ENCODE data around the gene RPL31. TPM values are rescaled to one million over a fixed set of nuclear protein-coding genes. Genes with fewer than 3 reads are reported as not detected.

RPL31 gene
- total and polyA plus RNA-seq, 2 donors from 2014 or later: 1,182 to 2,844 TPM

DNA sequence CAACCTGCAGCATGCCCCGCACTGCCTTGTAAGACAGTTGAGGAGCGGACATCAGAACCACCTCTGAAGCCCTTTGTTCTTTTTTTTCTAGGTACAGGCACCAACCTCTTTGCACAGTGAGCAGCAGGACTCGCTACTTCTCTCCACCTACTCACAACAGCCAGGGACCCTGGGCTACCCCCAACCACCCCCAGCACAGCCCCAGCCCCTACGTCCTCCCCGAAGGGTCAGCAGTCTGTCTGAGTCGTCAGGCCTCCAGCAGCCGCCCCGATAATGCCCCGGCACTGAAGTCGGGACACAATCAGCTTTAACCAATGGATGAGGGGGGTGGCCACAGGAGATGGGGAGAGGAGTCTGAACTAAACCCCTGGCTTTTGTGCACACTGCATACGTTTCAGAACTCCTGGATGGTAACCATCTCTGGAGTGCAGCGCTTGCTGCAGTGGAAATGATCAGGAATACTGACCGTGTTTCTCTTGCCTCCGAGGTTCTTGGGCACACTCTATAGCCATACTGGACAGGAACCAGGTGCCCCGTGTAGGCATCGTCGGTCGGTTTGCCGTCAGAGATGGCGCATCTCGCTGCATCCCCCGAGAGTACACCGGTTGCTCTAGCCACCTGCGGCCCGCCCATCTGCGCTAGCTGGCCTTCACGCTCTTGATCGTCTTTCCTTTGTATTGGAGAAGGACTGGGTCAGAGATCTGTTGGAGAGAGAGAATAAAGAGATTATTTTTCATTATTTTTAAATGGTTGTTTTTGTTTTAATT, 6.6 kb upstream of the RPL31 start:
- Histone ChIP-seq H3K4me3 (ENCODE audit: low read length in 3 of 3) (no peak overlapping the region), H3K27me3 (ENCODE audit: control insufficient read depth, insufficient read depth, low read length) (no peaks in the 10 kb centered on the region), H3K9ac (ENCODE audit: low read length in 3 of 3) (no peak overlapping the region), H3K36me3 (ENCODE audit: control insufficient read depth in 2 of 3, insufficient read depth in 3 of 3, low read length in 3 of 3) (peaks cover 0 to 9% (median 7%) of the 10 kb centered on the region in 3 donors), H3K9me3 (ENCODE audit: control insufficient read depth in 2 of 3, insufficient read depth in 1 of 3, low read length in 3 of 3) (no peaks in the 10 kb centered on the region), H3K4me1 (ENCODE audit: control insufficient read depth in 2 of 3, insufficient read depth in 2 of 3, low read depth in 1 of 3, low read length in 3 of 3) (no peaks in the 10 kb centered on the region), H3K27ac (ENCODE audit: low read depth in 2 of 2, low read length in 2 of 2) (no peak overlapping the region)
- TF ChIP-seq, protein P1, sequence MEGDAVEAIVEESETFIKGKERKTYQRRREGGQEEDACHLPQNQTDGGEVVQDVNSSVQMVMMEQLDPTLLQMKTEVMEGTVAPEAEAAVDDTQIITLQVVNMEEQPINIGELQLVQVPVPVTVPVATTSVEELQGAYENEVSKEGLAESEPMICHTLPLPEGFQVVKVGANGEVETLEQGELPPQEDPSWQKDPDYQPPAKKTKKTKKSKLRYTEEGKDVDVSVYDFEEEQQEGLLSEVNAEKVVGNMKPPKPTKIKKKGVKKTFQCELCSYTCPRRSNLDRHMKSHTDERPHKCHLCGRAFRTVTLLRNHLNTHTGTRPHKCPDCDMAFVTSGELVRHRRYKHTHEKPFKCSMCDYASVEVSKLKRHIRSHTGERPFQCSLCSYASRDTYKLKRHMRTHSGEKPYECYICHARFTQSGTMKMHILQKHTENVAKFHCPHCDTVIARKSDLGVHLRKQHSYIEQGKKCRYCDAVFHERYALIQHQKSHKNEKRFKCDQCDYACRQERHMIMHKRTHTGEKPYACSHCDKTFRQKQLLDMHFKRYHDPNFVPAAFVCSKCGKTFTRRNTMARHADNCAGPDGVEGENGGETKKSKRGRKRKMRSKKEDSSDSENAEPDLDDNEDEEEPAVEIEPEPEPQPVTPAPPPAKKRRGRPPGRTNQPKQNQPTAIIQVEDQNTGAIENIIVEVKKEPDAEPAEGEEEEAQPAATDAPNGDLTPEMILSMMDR (IDR thresholded peaks at IDR 0.05; ENCODE audit: borderline replicate concordance, extremely low read depth, insufficient read depth): no peak
- DNase-seq (no peak), FAIRE-seq (no peak)
- intact Hi-C loops (cut with DNase I): no loop called here

DNA sequence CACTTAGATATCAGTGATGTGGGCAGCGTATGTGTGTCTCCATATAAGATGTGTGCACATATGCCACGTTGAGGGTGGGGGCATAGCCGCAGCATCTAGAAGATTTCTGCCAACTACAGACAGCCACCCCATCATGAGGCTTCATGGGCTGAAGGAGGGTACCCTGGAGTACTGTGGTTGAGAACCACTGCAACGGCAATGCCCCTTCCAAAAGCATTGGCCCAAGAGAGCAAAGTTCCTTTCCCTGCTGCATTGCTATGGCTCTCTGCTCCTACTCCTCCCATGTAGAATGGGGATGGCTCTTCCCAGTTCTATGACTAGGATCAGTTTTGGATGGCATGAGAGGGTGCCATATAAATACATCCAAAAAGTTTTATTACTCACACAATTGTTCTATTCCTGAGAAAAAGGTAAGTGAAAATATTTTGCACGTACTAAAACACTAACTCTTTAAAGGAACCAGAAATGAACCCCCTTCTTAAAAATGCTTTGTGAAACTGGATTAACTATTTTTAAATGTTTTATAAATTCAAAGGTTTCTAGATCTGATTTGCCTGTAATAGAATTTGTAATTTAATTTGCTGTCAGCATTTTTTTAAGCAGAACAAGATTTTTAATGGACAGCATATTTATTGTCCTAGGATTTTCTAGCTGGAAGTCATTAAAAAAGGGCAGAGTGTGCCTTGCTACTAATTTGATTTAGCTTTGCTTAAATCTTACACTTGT, 4.4 kb upstream of the RPL31 start:
- FAIRE-seq: no peak
- no peak overlapping the region for H3K4me3 ChIP-seq (ENCODE audit: low read length in 3 of 3)
- peaks cover 0 to 3% (median 0%) of the 10 kb centered on the region in 3 donors for H3K4me1 ChIP-seq (ENCODE audit: control insufficient read depth in 2 of 3, insufficient read depth in 2 of 3, low read depth in 1 of 3, low read length in 3 of 3)
- TF ChIP-seq, protein P1 (IDR thresholded peaks at IDR 0.05; ENCODE audit: borderline replicate concordance, extremely low read depth, insufficient read depth): no peak
- peaks cover 0 to 7% (median 7%) of the 10 kb centered on the region in 3 donors for H3K36me3 ChIP-seq (ENCODE audit: control insufficient read depth in 2 of 3, insufficient read depth in 3 of 3, low read length in 3 of 3)
- intact Hi-C loops (cut with DNase I): no loop called here
- no peak for DNase-seq
- no peaks in the 10 kb centered on the region for H3K9me3 ChIP-seq (ENCODE audit: control insufficient read depth in 2 of 3, insufficient read depth in 1 of 3, low read length in 3 of 3)
- H3K27ac ChIP-seq (ENCODE audit: low read depth in 2 of 2, low read length in 2 of 2): no peak overlapping the region
- no peak overlapping the region for H3K9ac ChIP-seq (ENCODE audit: low read length in 3 of 3)
- H3K27me3 ChIP-seq (ENCODE audit: control insufficient read depth, insufficient read depth, low read length): no peaks in the 10 kb centered on the region

DNA sequence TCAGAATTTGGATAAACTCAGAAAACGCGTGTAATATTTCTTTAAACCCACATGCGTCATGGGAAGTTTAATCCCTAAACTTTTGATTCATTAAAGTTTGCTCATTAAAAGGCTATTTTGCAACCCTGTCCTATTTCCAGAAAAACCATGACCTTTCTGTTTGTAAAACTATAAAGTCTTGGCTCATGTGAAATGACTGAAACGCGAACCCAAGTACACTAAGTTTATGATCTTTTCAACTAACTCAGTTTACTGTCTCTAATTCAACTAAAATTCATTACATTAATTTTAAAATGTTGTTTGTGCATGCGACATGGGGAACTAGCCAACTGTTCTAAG, 3.9 kb upstream of the RPL31 start:
- no peak for FAIRE-seq
- intact Hi-C loops (cut with DNase I): no loop called here
- H3K36me3 ChIP-seq (ENCODE audit: control insufficient read depth in 2 of 3, insufficient read depth in 3 of 3, low read length in 3 of 3): peaks cover 0 to 7% (median 7%) of the 10 kb centered on the region in 3 donors
- DNase-seq: peak in 1 of 5 donors; percentile 40
- no peaks in the 10 kb centered on the region for H3K9me3 ChIP-seq (ENCODE audit: control insufficient read depth in 2 of 3, insufficient read depth in 1 of 3, low read length in 3 of 3)
- H3K9ac ChIP-seq (ENCODE audit: low read length in 3 of 3): no peak overlapping the region
- no peak overlapping the region for H3K27ac ChIP-seq (ENCODE audit: low read depth in 2 of 2, low read length in 2 of 2)
- H3K4me3 ChIP-seq (ENCODE audit: low read length in 3 of 3): no peak overlapping the region
- H3K4me1 ChIP-seq (ENCODE audit: control insufficient read depth in 2 of 3, insufficient read depth in 2 of 3, low read depth in 1 of 3, low read length in 3 of 3): peaks cover 0 to 7% (median 0%) of the 10 kb centered on the region in 3 donors
- no peaks in the 10 kb centered on the region for H3K27me3 ChIP-seq (ENCODE audit: control insufficient read depth, insufficient read depth, low read length)
- TF ChIP-seq, protein P1 (IDR thresholded peaks at IDR 0.05; ENCODE audit: borderline replicate concordance, extremely low read depth, insufficient read depth): no peak

Measured in kidney (tissue), 14 donors.